Spleen (tissue), 7 donors: ENCODE measurements around the gene GP5.

Experiments used
- CTCF ChIP-seq, 11 experiments: fragments of 200-600 bp in 7 of 11; fragments of 450-650 bp in 4 of 11; sonication (generic) in 4 of 11; IDR thresholded peaks in 8 of 11; conservative IDR thresholded peaks in 3 of 11; 1 replicate in 7 of 11; 2 replicates in 4 of 11; pipeline versions ENCODE4 v1.4.0 to v1.8.0; 2016 to 2021; ENCODE audit warnings: antibody characterized with exemption in 11 of 11, inconsistent platforms in 4 of 11, mild to moderate bottlenecking in 1 of 11
- POLR2A ChIP-seq, 3 donors: fragments of 450-650 bp; IDR thresholded peaks; one replicate each; pipeline ENCODE4 v1.5.1; 2017; ENCODE audit warnings: antibody characterized with exemption in 3 of 3, mild to moderate bottlenecking in 1 of 3
- donor health status: DM: no; HTN: no; CAD: no; lungs with moderate emphysema.
- donor health status: DM: no; HTN: no; CAD: no.
- donor health status: DM: no; HTN: no; CAD: no.

GRCh38 chr3:194351080-194351672 lies 47.9 kb downstream of the GP5 start, which contains the start of gene CPN2:
- TF ChIP-seq CTCF (IDR thresholded peaks at IDR 0.05 in 8 of 11, conservative IDR thresholded peaks at IDR 0.05 in 3 of 11), result no peak
- TF ChIP-seq POLR2A (IDR thresholded peaks at IDR 0.05), result no peak
